Stimulated activated CD8-positive, alpha-beta memory T cell treated with anti-CD3 and anti-CD28 coated beads, Interleukin-4, amount 100 ng/mL, for 1 hour (primary cell): ENCODE measurements around the gene GLP1R.

Experiments used
- DNase-seq, 2 donors: peaks; one replicate each; pipeline ENCODE4 v3.0.0-alpha.2; 2020; ENCODE audit warnings: low read depth in 2 of 2, low spot score in 1 of 2

Gene GLP1R

DNA sequence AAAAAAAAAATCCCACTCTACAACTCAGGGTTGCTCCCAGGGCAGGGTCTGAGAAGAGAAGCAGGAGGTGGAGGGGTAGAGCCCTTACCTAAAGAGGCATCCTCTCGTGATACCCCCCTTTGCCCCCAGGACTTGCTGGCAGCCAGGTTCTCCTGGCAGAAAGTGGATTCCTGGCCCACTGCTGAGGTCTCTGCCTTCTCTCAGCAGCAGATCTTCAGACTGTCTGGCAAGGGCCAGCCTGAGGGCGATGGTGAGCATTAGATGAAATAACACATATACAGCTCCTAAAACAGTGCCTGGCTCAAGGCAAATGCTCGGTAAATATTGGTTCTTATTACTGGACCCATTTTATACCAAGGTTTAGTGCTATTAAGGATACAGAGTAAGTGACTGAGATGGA, 4.8 kb upstream of the GLP1R start:
- DNase-seq: no peak

DNA sequence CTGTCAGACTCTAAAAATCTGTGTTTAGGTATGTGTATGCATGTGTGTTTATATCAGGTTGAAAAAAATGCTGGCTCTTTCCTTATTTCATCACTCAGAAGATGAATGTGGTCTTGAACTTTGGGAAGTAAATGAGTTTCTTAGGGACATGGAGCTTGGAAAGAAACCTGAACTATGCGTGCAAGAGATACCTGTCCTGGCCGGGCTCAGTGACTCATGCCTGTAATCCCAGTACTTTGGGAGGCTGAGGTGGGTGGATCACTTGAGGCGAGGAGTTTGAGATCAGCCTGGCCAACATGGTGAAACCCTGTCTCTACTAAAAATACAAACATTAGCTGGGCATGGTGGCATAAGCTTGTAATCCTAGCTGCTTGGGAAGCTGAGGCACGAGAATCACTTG, 4.4 kb upstream of the GLP1R start:
- no peak for DNase-seq

DNA sequence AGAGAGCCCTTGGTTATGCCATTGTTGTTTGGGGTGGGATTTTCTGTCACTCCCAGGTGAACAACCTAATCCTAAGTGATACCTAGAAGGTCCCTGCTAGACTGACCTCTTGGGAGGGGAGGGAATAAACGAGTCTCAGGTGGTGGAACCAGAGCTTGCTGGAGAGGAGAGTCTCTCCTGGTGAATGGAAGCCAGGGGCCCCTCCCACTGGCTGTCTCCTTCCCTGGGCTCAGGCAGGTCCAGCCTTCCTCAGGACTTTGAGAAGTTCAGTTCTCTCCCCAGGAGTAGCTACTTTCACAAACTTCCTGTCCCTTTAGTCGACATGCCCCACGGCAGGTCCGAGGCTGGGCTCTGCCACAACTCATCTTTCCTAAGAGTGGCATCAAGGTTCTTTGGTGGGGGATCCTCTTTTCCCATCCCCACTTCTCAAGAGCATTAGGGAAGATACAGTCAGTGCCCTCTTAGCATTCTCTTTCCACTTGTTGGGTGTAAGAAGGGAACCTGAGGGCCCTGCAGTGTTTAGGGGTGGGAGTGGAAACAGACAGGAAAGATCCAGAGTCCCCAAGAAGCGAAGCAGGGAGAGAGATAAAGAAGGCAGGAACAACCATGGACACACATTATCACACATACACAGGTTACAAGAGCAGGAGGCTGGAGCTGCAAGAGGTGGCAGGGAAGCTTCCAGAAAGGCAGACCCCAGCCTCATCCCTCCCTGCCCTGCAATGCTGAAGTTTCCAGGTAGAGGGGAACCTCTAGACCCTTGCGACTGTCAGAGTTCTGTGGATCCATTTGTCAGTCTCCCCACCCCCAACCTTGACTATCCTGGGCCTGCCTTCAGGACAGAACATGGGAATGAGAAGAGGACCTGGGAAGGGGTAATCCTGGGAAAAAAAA, 900 bp upstream of the GLP1R start:
- no peak for DNase-seq

DNA sequence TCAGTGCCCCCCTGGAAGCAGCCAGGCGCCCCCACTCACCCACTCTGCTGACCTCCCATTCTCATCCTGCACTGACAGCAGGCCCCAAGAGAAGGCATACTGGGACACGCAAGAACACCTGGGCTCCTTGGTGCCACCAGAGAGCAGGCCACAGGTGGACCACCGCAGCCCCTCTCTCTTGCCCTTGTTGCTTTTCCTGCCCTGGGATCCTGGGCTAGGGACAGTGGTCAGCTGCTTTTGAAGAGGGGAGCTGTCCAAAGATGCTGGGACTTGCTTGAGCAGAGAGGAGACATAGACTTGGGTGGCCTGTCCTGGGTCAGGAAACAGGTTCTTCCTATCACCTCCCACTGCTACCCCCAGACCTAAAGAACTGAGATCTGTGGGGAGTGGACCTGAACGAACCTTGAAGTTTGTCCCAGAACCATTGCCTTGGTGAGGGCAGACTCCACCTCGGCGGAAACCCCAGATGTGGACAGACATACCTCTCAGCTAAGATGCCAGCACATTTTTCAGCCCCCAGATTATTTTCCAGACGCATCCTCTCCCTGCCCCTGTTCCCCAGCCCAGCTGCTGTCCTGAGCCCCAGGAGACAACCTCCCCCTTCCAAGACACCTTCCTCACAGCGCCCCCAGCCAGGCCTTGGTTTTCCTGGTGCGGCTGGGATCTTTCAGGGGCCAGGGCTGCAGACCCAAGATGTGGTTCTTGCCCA, 1.1 kb downstream of the GLP1R start:
- DNase-seq: no peak

DNA sequence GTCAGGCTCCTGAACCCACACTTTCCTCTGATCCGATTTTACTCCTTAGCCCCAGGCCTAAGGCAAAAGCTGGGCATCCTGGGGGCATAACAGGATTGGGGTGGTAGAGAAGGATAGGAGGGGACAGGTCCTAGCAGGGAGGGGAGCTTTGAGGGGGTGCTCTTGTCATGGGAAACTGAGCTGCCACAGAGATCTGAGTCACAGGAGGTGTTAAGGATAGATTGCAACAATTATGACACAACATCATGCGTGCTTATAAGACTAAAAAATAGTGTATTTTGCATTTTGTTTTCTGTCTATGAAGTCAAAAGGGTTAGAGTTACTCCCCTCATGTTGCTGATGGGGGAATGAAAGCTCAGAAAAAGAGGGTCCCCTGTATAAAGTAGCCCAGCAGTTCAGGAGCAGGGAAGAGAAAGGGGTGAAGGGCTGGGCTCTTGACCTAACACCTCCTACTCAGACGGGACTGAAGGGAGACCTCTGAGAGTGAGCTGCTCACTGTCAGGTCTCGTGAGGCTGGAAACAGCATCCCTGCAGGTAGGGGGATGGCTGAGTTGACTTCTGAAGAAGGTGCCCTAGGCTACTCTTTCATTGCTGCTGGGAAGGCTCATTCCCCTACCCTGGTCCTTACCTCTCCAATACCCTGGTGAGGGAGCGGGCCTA, 2.0 kb downstream of the GLP1R start:
- no peak for DNase-seq

DNA sequence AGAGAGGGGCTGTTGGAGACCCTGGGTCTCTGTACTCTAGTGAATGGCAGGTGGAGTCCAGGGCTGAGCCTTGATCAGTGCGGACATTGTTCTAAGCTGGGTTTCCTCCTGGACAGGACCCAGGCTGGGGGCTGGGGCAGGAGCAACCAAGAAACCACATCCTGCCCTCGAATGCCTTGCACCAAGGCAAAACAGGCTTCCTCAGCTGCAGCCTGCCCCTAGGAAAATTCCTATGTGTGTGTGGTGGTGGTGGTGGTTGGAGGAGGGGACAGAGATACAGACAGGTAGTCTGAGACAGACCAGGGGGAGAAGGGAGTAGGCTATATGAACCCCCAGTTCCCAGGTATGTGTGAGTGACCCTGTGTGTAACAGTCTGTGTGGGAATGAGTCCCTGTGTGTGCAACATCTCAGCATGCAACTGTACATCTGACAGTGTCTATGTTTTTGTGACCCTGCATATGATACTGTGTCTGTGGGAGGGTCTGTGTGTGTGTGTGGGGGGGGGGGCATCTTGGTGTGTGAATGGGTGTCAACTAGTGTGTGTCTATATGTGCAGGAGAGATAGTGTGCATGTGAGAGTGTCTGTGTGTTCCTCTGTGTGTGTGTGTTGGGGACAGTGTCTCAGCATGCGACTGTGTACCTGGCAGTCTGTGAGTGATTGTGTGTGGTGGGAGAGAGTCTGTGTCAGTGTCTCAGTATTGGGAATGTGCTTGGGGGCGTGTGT, 3.0 kb downstream of the GLP1R start:
- no peak for DNase-seq

DNA sequence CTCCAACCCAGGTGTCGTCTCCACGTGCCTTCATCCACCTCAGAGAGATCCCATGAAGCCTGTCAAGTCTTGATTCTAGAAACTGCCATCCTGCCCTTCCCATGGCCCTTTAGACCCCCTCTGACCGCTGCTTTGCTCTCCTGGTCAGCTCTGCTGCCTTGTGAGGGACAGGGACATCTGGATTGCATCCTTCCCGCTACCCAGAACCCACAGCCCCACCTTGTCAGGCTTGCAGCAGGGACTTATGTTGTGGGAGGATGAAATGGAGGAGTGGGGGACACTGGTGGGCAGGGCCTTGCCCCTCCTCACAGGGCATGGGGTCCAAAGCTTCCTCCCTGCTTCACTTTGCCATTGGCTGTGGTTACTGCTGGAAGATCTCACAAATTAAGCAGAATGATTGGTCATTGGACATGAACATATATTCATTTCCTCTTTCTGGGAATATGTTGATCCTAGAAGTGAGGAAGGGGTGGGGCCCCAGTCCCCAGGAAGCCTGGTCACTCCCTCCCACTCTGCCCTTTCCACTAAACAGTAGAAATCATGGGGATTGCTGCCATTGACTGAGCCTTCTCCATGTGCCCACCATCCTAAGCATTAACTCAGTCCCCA, 4.5 kb downstream of the GLP1R start:
- DNase-seq: no peak

DNA sequence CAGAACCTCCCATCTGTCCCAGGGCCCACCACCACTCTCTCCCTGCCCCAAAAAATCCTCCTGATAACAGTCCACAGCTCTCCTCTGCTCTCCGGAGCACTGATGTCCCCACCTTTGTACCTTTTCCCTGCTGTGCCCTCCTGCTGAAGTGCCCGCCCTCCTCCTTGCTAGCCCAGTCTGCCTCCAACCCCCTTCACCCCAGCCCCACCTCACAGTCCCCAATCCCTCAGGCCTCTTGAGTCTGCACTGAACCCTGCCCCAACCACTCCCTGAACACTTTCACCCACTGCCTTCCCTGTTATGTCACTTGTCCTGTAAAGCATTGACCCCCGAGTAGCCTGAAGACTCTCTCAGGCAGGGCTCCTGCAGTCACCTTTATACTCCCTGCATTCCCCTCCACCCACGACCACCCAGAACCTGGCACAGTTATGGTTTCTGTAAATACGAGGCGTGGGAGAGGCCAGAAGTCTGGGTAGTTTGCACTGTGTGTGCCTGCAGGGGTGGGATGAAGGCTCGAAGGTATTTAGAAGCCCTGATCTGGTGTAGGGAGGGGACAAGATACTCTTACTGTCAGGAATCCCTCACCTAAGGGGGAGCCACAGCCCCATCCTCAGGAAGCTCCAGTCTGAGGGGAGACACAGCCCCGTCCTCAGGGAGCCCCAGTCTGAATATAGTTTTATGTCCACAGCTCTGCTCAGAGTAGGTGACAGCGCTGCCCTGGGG, 5.4 kb downstream of the GLP1R start:
- DNase-seq: no peak

DNA sequence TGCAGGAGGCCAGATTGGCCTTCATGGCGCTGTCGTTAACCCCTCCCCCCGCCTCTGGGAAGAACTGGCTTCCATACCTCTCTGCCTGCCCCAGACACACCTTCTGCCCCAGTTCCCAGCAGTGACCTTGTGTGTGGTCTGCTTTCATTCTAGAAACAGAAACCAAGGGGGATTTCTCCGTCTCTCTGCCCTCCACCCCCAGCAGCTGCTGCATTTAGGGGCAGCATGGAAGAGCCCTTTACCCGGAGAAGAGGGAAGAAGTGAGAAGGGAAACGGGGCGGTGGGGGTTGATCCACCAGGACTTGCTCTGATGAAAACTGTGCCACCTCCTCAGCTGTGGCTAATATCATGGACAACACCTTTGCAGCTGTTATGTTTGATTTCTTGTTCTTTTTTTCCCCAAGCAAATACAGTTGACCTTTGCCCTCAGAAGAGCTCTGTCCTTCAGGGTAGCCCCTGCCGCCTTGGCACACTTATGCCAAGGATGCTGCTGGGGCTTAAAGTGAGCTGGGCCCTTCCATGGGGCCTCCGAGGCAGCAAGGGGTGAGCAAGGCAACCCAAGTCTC, 6.1 kb downstream of the GLP1R start:
- no peak for DNase-seq

DNA sequence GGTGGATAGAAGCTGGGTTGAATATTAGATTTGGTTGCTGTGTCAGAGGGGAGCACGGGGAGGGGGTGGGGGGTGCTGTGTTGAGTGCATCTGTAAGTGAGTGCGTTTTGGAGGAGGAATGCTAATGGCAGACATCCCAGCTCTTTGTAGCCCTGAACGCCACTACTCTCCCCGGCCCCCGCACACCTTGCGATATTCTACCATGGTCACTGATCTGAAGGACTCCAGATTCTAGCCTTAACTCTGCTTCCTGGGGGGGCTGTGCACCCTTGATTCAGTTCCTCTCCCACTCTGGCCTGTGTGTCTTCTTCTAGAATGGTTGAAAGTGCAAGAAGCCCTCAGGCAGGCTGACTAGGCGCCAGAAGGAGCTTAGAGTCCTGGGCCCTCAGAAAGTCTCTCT, 7.1 kb downstream of the GLP1R start:
- DNase-seq: no peak

DNA sequence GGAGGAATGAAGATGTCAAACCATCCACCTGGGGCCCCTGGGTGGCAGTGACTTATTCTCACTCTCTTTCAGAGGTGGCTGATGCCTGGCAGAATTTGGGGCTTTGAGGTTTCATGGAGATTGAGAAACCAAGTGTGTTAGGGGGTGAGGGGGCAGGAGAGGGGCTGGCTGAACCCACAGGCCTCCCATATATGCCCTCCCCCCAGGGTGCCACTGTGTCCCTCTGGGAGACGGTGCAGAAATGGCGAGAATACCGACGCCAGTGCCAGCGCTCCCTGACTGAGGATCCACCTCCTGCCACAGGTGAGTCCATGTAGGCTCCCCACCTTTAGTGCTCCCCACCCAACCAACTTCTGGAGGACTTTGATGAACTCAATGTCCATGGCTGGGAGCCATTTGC, 7.6 kb downstream of the GLP1R start:
- no peak for DNase-seq

DNA sequence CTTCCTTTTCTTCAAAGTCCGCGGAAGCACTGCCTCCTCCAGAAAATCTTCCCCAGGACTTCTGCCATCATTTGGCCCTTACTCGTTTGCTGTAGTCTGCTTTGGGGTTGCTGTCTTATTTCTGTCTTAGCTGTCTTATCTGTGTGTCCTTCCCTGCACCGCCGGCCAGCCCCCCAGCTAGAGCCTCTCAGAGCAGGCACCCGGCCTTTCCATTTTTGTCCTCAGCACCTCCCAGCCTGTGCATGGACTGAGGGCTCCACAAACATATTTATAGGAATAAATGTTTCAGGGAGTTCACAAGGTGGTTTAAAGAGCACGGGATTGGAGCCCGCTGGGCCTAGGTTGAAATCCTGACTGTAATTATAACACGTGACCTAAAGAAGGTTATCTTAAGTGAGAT, 8.1 kb downstream of the GLP1R start:
- no peak for DNase-seq

DNA sequence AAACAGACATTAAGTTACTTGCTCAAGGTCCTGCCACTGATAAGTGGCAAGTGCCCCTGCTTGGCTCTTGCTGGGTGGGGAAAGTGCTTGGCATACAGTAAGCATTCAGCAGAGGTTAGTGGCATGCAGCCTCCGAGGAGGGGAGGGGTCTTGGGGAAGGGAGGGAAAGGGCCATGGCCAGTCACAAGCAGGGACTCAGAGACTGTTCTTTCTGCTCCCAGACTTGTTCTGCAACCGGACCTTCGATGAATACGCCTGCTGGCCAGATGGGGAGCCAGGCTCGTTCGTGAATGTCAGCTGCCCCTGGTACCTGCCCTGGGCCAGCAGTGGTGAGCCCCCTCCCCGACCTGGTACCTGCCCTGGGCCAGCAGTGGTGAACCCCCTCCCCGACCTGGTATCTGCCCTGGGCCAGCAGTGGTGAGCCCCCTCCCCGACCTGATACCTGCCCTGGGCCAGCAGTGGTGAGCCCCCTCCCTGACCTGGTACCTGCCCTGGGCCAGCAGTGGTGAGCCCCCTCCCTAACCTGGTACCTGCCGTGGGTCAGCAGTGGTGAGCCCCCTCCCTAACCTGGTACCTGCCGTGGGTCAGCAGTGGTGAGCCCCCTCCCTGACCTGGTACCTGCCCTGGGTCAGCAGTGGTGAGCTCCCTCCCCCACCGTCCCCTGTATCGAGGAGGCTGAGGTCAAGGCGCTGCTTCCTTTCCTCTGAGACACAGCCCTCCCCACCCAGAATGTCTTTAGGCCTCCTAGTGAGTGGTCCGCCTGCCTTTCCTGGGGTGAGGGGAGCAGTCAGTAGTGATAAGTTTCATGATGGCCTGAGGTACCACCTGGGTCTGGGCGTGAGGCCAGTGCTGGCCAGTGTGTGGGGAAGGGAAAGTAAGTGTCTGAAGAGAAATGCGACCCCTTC, 8.9 kb downstream of the GLP1R start:
- no peak for DNase-seq

DNA sequence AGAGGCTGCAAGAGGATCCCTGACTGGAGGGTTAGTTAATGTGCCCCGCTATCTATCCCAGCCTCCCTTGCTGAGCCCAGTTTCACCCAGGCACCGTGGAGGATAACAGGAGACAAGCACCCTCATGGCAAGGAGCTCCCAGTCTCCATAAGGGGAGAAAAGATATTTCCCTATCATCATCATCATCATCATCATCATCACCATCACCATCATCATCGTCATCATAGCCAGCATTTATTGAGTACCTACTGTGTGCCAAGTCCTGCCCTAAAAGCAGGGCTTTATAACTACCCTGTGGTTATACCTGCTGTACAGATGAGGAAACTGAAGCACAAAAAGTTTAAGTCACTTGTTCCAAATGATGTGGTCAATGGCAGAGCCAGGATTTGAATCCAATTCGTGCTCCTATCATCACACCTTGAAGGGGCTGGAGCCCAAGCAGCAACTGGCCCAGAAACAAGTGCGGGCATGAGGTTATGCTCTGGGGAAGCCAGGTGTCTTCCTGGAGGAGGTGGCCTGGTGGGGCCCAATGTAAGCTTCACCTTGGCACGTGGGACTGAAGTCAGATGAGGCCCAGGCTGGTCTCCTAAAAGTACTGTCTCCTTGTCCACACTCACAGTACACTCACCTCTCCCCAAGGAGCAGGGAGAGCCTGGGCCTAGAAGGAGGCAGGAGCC, 10.0 kb downstream of the GLP1R start:
- DNase-seq: no peak

DNA sequence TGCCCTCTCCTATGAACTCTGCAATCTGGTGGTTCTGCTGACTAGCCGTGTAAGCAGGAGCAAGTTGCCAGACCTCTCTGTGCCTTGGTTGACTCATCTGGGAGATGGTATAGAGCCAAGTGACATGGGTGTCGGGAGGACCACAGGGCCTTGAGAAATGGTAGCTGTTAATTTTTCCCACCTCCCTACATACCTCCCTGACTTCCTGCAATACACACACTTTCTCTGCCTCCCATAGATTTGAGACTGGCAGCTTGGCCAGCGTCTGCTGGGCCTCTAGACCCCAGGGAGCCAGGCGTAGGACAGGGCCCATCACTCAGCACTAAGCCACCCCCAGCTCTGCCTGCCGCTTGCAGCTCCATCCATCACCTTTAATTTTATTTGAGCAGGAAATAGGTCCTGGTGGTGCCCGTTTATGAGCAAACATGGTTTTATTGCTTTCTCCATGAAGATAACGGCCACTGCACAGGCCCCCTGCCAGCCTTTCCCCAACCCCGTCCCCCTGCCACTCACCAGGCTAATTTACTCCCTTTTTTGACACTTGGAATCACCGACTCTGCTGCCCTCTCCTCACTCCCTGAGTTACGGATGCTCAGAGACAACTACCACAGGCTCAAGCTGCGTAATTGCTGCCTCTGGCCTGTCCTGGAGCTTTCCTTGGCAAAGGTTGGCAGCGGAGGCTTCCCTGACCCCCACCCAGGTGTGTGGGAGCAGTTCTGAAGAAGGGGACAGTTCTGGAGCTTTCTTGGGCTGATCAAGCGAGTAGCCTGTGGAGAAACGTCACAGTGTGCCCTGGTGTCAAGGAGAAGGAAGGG, 11.1 kb downstream of the GLP1R start:
- no peak for DNase-seq

DNA sequence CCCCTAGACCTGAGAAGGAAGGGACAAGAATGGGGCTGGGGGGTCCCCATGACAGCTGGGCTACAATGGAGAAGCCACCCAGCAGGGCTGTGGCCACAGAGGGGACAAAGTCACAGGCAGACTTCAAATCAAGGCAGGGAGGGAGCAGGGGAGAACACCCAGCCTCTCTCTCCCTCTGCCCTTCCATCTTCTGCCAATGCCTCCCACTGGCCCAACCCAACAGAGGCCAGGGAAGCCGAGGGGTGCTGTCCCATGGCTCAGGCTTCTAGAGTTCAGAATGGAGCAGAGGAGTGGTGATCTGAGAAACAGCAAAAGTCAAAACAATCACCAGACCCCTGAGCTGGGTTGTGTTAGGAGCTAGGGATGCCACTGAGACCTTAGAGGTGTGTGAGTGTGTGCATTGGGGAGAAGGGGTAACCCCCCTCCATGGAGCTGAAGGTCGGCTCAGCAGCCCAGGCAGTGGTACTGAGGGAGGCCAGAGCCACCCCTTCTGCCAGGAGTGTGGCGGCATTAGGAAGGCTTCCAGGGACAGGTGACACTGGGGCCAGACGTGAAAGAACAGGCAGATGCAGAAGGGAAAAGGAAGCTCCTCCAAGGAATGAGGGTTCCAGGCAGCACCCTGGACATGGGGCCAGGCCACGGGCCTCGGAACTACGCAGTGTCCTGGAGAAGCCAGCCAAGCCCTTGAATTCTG, 12.0 kb downstream of the GLP1R start:
- no peak for DNase-seq

DNA sequence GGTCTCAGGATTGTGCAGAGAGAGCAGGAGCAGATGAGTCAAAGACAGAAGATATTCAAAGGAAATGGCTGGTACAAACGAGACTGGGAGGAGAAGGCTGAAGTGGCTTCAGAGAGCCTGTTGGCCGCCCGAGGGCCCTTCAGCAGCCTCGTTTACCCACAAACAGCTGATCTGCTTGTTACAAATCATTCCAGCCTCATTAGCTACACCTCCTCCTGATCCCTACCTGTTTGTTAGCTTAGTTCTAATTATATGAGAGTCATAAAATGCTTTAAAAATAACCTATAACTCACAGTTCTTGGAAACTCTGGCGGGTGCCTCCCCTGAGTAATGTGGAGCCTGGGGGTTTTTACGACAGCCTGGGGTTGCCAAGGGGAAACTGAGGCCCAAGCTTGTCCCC, 12.6 kb downstream of the GLP1R start:
- DNase-seq: no peak
